PC-3 (cell line): ENCODE results near the gene PRR23B. TPM values are rescaled to one million over a fixed set of nuclear protein-coding genes. Genes with fewer than 3 reads are reported as not detected.

Experiments
- ATAC-seq: fragments of 200-7000 bp; cut with Tn5 transposase; 2 replicates; pipeline ENCODE4 v1.9.1; 2020; ENCODE audit warnings: mild to moderate bottlenecking, moderate library complexity
- BruUV-seq: library from RNA; stranded (reverse); fragments of 400-500 nt; replicated peaks from 2 replicates; lab custom pipeline; 2021; lab: Mats Ljungman, UMichigan
- CTCF ChIA-PET: fragments of 300-600 bp; sonication (Branson Sonifier 250); formaldehyde crosslinking; loops from one replicate; lab custom pipeline; 2022; ENCODE audit warnings: antibody characterized with exemption; lab: Charles Lee
- POLR2A ChIA-PET: fragments of 300-600 bp; sonication (Branson Sonifier 250); formaldehyde crosslinking; loops from one replicate; lab custom pipeline; 2022; ENCODE audit warnings: antibody characterized with exemption; ENCODE audit not compliant: unreplicated experiment; lab: Charles Lee
- DNase-seq: peaks from one replicate; pipeline ENCODE4 v3.0.0-alpha.2; 2015
- H2AFZ ChIP-seq: fragments of 300-600 bp; sonication (generic); 2 replicates; pipeline ENCODE4 v1.6.0; 2016; ENCODE audit warnings: antibody characterized with exemption, low read length
- H3F3A ChIP-seq: fragments of 300-600 bp; sonication (generic); one replicate; pipeline ENCODE4 v1.6.0; 2017; ENCODE audit warnings: antibody characterized with exemption, low read length, control low read depth, mild to moderate bottlenecking; ENCODE audit not compliant: unreplicated experiment
- H3K27ac ChIP-seq: fragments of 300-600 bp; sonication (generic); 2 replicates; pipeline ENCODE4 v1.5.1; 2016; ENCODE audit warnings: mild to moderate bottlenecking, low read length
- H3K27me3 ChIP-seq: fragments of 300-600 bp; sonication (generic); 2 replicates; pipeline ENCODE4 v1.6.1; 2016; ENCODE audit warnings: low read length, mixed read lengths
- H3K36me3 ChIP-seq: fragments of 300-600 bp; sonication (generic); 2 replicates; pipeline ENCODE4 v1.6.1; 2016; ENCODE audit warnings: low read depth, mixed run types, low read length, mixed read lengths
- H3K4me1 ChIP-seq: fragments of 300-600 bp; sonication (generic); 2 replicates; pipeline ENCODE4 v1.5.1; 2016; ENCODE audit warnings: low read length; ENCODE audit not compliant: insufficient read depth
- H3K4me2 ChIP-seq: fragments of 300-600 bp; sonication (generic); 2 replicates; pipeline ENCODE4 v1.6.0; 2016; ENCODE audit warnings: low read length
- H3K4me3 ChIP-seq: fragments of 300-600 bp; sonication (generic); 2 replicates; pipeline ENCODE4 v1.5.1; 2016; ENCODE audit warnings: mild to moderate bottlenecking, low read length, mixed read lengths
- H3K79me2 ChIP-seq: fragments of 300-600 bp; sonication (generic); 2 replicates; pipeline ENCODE4 v1.6.1; 2017; ENCODE audit warnings: low read length, mixed read lengths
- H3K9ac ChIP-seq: fragments of 300-600 bp; sonication (generic); 2 replicates; pipeline ENCODE4 v1.6.0; 2016; ENCODE audit warnings: mild to moderate bottlenecking, low read length
- H3K9me2 ChIP-seq: fragments of 300-600 bp; sonication (generic); replicated peaks from 2 replicates; pipeline ENCODE4 v1.6.1; 2016; ENCODE audit warnings: mixed run types, low read length, mixed read lengths
- H3K9me3 ChIP-seq: fragments of 300-600 bp; sonication (generic); 2 replicates; pipeline ENCODE4 v1.6.1; 2016; ENCODE audit warnings: low read length, mixed read lengths
- H4K20me1 ChIP-seq: fragments of 300-600 bp; sonication (generic); 2 replicates; pipeline ENCODE4 v1.6.1; 2016; ENCODE audit warnings: low read length, mixed read lengths
- CTCF ChIP-seq: fragments of 300-600 bp; sonication (generic); conservative IDR thresholded peaks from 2 replicates; pipeline ENCODE4 v1.5.1; 2017; ENCODE audit warnings: antibody characterized with exemption, low read depth, mild to moderate bottlenecking, low read length
- EZH2 ChIP-seq: fragments of 300-600 bp; sonication (generic); IDR thresholded peaks from one replicate; pipeline ENCODE4 v1.6.1; 2017; ENCODE audit warnings: antibody characterized with exemption, mild to moderate bottlenecking, low read length; ENCODE audit not compliant: unreplicated experiment
- EZH2phosphoT487 ChIP-seq: fragments of 300-600 bp; sonication (generic); IDR thresholded peaks from 2 replicates; pipeline ENCODE4 v1.6.1; 2018; ENCODE audit warnings: mild to moderate bottlenecking, antibody characterized with exemption, low read length, borderline replicate concordance
- intact Hi-C: fragments of 100-400 bp; cut with micrococcal nuclease; formaldehyde crosslinking; loops from 2 replicates; pipeline ENCODE4 v1.9.0; 2023
- total RNA-seq: library from RNA; depleted of rRNA; stranded (reverse); fragments of >200 nt; gene quantifications from 2 replicates; pipeline ENCODE4 v1.2.3, GENCODE V29; 2014

PRR23B gene
- total RNA-seq, 1 experiment from 2014 or later, result not detected

GRCh38 chr3:139016430-139017048 is 4.2 kb downstream of the PRR23B start:
- BruUV-seq, result no TSS peak
- no peak overlapping the region for H2AFZ ChIP-seq
- no peaks in the 10 kb centered on the region for H4K20me1 ChIP-seq
- no peak overlapping the region for H3K4me3 ChIP-seq
- no peaks in the 10 kb centered on the region for H3K79me2 ChIP-seq
- H3K27me3 ChIP-seq, result no peaks in the 10 kb centered on the region
- H3K4me2 ChIP-seq, result no peak overlapping the region
- H3K9me3 ChIP-seq, result no peaks in the 10 kb centered on the region
- POLR2A ChIA-PET, result no interaction called here
- ATAC-seq, result no peak
- H3K27ac ChIP-seq, result no peak overlapping the region
- H3K9ac ChIP-seq, result no peak overlapping the region
- DNase-seq, result no peak
- no peaks in the 10 kb centered on the region for H3K36me3 ChIP-seq
- CTCF ChIA-PET, result no interaction called here
- intact Hi-C loops, result no loop called here
- no peaks in the 10 kb centered on the region for H3K4me1 ChIP-seq
- no peaks in the 10 kb centered on the region for H3K9me2 ChIP-seq
- no peaks in the 10 kb centered on the region for H3F3A ChIP-seq
- TF ChIP-seq EZH2phosphoT487 (no peak), CTCF (no peak), EZH2 (no peak)

GRCh38 chr3:139006051-139006716 is 14.5 kb downstream of the PRR23B start, which contains the start of gene PRR23A:
TSS of gene PRR23A (minus strand) at chr3:139006268. CDS start at chr3:139006268, 0 bp downstream.
- no peaks in the 10 kb centered on the region for H3K9me2 ChIP-seq
- no peaks in the 10 kb centered on the region for H3K36me3 ChIP-seq
- H3K27me3 ChIP-seq, result no peaks in the 10 kb centered on the region
- no peaks in the 10 kb centered on the region for H3K9me3 ChIP-seq
- no peak within 1 kb of the TSS for H2AFZ ChIP-seq
- no peaks in the 10 kb centered on the region for H3K79me2 ChIP-seq
- H3K4me3 ChIP-seq, result no peak within 1 kb of the TSS
- DNase-seq (no peak), ATAC-seq (no peak)
- H3F3A ChIP-seq, result no peaks in the 10 kb centered on the region
- H4K20me1 ChIP-seq, result no peaks in the 10 kb centered on the region
- H3K9ac ChIP-seq, result no peak within 1 kb of the TSS
- H3K4me2 ChIP-seq, result no peak within 1 kb of the TSS
- POLR2A ChIA-PET, result no interaction called here
- TF ChIP-seq EZH2phosphoT487, result no peak
- TF ChIP-seq CTCF, result no peak
- no peak for TF ChIP-seq EZH2
- no peak within 1 kb of the TSS for H3K27ac ChIP-seq
- CTCF ChIA-PET, result no interaction called here
- H3K4me1 ChIP-seq, result no peaks in the 10 kb centered on the region
- BruUV-seq, result no TSS peak
- intact Hi-C loops, result no loop called here

- H3K9me2 ChIP-seq, result no peaks in the 10 kb centered on the region
- no peaks in the 10 kb centered on the region for H4K20me1 ChIP-seq
- CTCF ChIA-PET, result no interaction called here
- no peaks in the 10 kb centered on the region for H3K27me3 ChIP-seq
- H3K4me2 ChIP-seq, result no peak overlapping the region
- H3K4me1 ChIP-seq, result no peaks in the 10 kb centered on the region
- POLR2A ChIA-PET, result no interaction called here
- no peak overlapping the region for H3K9ac ChIP-seq
- H2AFZ ChIP-seq, result no peak overlapping the region
- H3K9me3 ChIP-seq, result no peaks in the 10 kb centered on the region
- H3K79me2 ChIP-seq, result no peaks in the 10 kb centered on the region
- no peaks in the 10 kb centered on the region for H3F3A ChIP-seq
- intact Hi-C loops, result no loop called here
- H3K36me3 ChIP-seq, result no peaks in the 10 kb centered on the region
- ATAC-seq, result no peak
- BruUV-seq, result no TSS peak
- TF ChIP-seq EZH2phosphoT487 (no peak), CTCF (no peak), EZH2 (no peak)
- no peak overlapping the region for H3K27ac ChIP-seq
- no peak overlapping the region for H3K4me3 ChIP-seq
- no peak for DNase-seq
Measured at GRCh38 chr3:139005356-139005993, 15.3 kb downstream of the PRR23B start.
